ENCODE measurements around the gene GPR32.
"Not testable (repeated sequence)": the region's sequence is repeated elsewhere in the genome, so short reads cannot be mapped to it uniquely, and the experiment has no call there.

GPR32 gene

DNA sequence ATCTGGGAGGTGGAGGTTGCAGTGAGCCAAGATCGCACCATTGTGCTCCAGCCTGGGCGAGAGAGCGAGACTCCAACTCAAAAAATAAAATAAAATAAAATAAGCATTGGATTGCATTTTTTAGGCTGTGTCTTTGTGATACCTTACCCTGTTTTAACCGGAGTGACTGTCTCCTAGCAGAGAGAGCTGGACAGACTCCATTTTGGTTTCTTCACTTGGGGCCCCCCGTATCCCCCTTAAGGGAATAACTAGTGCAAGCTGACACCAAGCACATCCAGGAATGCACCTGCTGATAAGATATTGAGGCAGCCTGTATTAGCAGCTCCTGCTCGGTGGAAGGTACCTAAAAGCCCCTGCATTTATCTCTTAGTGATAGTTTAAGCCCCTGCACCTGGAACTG lies 20.8 kb upstream of the GPR32 start:
- DNase-seq, result no peak

DNA sequence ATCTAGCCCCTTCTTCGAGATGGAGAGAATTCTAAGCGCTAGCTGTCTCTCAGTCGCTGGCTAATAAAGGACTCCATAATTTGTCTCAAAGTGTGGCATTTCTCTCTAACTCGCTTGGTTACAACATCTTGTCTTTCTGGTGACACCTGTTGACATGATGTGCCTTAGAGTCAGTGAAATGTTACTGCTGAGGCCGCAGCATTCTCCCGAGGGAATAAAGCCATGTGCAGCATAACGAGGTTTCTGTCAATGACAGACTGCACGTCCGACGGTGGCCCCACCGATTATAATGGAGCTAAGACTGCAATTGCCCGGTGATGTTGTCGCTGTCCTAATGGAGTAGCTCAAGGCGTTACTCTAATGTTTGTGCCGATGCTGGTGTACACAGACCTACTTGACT lies 20.3 kb upstream of the GPR32 start:
- no peak for DNase-seq

DNA sequence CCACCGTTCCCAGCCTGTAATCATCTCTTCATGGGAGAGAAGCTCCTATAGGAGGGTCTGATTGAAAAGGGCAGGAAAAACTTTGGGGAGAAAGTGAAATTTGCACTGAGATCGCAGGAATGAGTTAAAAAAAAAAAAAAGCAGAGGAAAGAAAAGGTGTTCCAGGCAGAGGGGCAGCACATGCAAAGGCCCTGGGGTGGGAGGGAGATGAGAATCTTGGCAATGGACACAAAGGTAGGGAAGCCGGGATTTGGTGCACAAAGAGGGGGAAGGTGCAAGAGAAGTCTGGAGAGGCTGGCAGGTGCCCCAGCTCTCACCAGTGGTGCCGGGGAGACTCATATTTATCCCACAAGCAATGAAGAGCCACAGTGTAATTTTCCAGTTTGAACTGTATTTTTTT lies 16.4 kb upstream of the GPR32 start:
- no peak for DNase-seq

DNA sequence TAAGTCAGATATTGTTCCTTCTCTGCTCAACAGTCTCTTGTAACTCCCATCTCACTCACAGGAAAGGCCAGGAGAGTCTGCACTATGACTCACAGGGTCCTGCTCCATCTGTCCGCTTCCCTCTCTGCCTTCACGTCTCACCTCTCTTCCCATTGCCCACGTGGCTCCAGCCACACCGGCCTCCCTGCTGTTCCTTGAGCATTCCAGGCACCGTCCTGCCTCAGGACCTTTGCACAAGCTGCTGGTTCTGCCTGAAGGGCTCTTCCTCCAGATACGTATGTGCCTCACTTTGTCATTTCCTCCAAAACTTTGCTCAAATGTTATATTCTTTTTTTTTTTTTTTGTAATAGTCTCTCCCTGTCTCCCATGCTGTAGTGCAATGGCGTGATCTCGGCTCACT lies 14.0 kb upstream of the GPR32 start:
- not testable (repeated sequence) for DNase-seq

DNA sequence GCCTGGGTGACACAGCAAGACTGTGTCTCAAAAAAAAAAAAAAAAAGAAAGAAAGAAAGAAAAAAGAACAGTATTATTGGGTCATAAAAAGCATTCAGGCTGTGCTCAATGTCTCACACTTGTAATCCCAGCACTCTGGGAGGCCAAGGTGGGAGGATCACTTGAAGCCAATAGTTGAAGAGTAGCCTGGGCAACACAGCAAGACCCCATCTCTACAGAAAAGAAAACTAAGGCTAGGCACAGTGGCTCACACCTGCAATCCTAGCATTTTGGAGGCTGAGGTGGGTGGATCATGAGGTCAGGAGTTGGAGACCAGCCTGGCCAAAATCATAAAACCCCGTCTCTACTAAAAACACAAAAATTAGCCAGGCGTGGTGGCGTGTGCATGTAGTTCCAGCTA lies 12.6 kb upstream of the GPR32 start:
- not testable (repeated sequence) for DNase-seq

DNA sequence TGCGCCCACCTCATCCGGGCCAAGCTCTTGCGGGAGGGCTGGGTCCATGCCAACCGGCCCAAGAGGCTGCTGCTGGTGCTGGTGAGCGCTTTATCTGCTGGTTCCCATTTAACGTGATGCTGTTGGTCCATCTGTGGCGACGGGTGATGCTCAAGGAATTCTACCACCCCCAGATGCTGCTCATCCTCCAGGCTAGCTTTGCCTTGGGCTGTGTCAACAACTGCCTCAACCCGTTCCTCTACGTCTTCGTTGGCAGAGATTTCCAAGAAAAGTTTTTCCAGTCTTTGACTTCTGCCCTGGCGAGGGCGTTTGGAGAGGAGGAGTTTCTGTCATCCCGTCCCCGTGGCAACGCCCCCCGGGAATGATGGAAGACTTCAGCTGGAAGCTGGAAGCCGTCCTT lies 11.2 kb upstream of the GPR32 start:
- not testable (repeated sequence) for DNase-seq

DNA sequence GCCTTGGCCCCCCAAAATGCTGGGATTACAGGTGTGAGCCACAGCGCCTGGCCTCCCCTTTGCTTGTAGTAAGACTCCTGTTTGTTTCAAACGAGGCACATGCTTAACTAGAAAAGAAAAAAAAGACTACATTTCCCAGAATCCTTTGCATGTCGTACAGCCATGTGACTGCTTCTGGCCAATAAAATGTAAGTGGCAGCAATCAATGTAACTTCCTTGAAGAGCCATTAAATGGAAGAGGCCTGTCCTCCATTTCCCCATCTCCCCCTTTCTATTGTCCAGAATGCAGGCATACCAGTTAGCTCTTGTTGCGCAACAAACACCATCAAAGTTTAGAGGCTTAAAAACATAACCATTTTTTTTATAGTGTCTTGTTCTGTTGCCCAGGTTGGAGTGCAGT lies 10.4 kb upstream of the GPR32 start:
- peak in 1 of 2 experiments; percentile 47 for DNase-seq

DNA sequence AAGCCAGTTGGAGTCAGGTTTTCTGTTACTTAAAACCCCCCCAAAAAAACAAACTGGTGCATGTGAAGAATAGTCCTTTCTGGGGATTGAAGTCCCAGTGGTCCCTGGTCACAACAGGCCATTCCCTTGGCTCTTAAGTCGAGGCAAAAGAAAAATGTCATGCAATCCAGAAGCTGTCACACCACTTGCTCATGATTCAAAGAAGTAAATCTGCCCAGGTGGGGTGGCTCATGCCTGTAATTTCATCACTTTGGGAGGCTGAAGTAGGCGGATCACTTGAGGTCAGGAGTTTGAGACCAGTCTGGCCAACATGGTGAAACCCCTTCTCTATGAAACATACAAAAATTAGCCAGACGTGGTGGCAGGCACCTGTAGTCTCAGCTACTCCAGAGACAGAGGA lies 8.8 kb upstream of the GPR32 start:
- not testable (repeated sequence) for DNase-seq

DNA sequence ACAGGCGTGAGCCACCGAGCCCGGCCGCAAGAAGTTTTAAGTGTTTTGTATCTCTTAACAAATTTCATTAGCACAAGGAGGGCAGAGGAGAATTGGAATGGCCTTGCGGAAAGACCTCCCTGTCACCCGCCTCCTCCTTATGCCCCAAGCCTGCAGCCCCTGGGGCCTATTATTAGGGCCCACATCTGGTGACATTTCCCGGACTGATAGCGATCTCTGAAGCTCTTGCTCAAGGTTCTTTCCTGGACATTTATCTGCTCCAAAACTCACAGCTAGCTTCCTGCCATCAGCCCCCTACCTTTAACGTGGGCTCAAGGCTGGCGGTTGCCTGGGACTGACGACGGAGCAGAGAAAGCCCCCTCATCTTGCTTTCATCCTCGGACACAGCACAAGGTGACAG lies 6.7 kb upstream of the GPR32 start:
- DNase-seq, result not testable (repeated sequence)

DNA sequence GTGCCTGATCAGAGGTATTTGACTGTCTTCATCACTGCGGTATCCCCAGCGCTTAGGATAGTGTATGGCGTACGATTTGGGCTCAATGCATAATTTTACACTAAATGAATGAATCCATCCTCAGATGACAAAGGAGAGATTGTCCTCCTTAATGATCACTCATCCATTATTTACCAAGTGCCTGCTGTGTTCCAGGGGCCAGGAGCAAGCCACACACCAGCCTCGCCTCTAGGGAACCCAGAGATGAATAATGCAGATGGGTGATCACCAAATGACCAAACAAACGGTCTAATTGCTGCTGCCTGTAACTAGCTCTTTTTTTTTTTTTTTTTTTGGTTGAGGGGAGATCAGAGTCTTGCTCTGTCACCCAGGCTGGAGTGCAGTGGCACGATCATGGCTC lies 5.9 kb upstream of the GPR32 start:
- DNase-seq, result no peak

DNA sequence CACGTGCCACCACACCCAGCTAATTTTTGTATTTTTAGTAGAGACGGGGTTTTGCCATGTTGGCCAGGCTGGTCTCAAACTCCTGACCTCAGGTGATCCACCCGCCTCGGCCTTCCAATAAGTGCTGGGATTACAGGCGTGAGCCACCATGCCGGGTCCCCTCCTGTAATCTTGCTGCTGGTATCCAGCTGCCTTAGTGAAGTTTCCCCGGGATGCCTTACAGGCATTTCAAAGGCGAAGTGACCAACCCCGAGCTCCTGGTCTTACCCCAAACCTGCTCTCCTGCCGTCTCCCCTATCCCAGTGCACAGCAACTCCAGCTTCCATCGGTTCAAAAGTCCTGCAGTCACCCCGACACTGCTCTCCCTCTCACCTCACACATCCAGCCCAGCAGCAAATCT lies 3.5 kb upstream of the GPR32 start:
- DNase-seq, result not testable (repeated sequence)

DNA sequence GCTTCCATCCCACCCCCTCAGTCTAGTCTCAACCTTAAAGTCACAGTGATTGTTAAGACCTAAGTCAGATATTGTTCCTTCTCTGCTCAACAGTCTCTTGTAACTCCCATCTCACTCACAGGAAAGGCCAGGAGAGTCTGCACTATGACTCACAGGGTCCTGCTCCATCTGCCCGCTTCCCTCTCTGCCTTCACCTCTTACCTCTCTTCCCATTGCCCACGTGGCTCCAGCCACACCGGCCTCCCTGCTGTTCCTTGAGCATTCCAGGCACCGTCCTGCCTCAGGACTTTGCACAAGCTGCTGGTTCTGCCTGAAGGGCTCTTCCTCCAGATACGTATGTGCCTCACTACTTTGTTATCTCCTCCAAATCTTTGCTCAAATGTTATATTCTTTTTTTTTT lies 3.0 kb upstream of the GPR32 start:
- peak in 1 of 2 experiments; percentile 20 for DNase-seq

DNA sequence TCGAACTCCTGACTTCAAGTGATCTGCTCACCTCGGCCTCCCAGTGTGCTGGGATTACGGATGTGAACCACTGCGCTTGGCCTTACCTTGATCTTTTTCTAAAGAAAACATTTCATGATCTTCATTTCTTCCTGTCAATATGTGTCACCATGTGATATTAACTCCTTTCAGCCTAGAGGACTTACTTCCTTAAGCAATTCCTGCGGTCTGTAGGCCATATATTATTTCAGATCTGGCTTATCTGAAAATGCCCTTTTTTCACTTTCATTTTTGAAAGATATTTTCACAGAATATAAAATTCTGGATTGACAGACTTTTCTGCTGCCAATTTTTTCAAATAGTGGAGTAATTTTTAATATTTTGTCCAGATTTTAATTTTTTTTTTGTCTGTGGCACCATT lies 2.0 kb upstream of the GPR32 start:
- DNase-seq, result no peak

DNA sequence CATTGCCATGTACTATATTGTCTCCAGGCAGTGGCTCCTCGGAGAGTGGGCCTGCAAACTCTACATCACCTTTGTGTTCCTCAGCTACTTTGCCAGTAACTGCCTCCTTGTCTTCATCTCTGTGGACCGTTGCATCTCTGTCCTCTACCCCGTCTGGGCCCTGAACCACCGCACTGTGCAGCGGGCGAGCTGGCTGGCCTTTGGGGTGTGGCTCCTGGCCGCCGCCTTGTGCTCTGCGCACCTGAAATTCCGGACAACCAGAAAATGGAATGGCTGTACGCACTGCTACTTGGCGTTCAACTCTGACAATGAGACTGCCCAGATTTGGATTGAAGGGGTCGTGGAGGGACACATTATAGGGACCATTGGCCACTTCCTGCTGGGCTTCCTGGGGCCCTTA lies 624 bp downstream of the GPR32 start:
- DNase-seq, result no peak

DNA sequence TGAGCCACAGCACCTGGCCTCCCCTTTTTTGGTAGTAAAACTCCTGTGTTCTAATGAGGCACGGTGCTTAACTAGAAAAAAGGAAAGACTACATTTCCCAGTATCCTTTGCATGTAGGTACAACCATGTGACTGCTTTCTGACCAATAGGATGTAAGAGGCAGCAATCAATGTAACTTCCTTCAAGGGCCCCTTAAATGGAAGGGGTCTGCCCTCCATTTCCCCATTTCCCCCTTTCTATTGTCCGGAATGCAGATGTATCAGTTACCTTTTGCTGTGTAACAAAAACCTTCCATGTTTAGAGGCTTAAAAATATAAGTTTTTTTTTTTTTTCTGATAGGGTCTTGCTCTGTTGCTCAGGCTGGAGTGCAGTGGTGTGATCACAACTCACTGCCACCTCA lies 2.2 kb downstream of the GPR32 start:
- DNase-seq, result peak in 1 of 2 experiments; percentile 26

DNA sequence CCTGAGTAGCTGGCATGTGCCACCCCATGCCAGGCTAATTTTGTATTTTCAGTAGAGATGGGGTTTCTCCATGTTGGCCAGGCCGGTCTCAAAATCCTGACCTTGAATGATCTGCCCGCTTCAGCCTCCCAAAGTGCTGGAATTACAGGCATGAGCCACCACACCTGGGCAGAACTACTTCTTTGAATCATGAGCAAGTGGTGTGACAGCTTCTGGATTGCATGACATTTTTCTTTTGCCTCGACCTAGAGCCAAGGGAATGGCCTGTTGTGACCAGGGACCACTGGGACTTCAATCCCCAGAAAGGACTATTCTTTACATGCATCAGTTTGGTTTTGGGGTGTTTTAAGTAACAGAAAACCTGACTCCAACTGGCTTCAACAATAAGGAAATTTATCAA lies 2.6 kb downstream of the GPR32 start:
- DNase-seq, result not testable (repeated sequence)

DNA sequence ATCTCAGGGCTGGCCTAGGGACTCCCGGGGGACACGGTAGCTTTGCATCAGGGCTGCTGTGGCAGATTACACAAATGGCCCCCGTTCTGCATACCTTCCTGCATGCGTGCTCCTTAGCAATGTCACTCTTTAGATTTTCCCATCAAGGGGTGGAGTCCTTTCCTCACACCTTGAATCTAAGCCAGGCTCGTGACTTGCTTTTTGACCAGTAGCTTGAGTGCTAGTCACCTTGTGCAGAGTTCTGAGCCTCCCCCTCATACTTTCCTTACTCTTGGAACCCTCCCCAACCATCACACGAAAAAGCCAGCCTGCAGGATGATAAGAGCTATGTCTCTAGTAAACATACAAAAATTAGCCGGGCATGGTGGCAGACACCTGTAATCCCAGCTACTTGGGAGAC lies 3.2 kb downstream of the GPR32 start:
- DNase-seq, result not testable (repeated sequence)

DNA sequence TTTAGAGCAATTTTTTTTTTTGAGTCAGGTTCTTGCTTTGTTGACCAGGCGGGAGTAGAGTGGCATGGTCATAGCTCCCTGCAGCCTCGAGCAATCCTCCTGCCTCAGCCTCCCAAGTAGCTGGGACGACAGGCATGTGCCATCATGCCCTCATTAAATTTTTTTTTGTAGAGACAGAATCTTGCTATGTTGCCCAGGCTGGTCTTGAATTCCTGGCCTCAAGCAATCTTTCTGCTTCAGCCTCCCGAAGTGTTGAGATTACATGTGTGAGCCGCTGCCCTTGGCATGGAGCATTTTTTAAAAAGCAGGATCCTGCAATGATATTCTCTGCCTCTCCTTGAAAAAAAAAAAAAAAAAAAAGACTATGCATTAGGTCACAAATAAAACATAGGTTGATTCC lies 5.9 kb downstream of the GPR32 start:
- DNase-seq, result no peak

DNA sequence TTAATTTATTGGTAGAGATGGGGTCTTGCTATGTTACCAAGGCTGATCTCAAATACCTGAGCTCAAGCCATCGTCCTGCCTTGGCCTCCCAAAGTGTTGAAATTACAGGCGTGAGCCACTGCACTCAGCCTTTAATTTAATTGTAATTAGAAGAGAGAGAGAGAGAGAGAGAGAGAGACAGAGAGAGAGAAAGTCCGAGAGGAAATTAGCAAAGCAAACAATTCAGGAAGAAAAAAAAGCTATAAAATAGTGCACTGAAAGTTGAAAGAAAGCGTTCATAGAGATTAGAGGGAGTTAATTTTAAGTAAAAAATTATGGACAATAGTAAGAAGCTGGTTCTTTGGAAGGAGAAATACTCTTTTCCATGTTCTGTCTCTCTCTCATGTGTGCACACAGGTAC lies 7.0 kb downstream of the GPR32 start:
- DNase-seq, result no peak

DNA sequence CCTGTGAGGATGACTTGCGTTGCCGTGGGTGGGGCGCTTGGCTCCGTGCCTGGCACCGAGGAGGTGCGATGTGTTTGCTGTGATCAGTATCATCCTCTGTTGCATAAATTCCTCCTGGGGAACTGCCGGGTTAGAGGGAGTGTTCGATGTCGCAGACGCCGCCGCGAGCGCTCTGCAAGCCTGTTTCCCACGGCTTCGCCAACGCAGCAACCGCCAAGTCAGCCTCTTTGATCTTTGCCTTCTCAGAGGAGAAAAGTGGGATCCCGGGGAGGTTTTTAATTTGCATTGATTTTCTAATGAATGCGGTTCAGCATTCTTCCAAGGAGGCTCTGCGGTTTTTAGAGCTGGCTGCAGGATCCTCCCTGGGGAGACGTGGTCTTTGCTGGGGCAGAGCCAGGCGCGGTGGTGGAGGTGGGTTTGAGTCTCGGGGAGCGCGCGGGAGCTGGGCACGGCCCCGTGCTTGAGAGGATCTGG lies 7.6 kb downstream of the GPR32 start:
- DNase-seq, result no peak

DNA sequence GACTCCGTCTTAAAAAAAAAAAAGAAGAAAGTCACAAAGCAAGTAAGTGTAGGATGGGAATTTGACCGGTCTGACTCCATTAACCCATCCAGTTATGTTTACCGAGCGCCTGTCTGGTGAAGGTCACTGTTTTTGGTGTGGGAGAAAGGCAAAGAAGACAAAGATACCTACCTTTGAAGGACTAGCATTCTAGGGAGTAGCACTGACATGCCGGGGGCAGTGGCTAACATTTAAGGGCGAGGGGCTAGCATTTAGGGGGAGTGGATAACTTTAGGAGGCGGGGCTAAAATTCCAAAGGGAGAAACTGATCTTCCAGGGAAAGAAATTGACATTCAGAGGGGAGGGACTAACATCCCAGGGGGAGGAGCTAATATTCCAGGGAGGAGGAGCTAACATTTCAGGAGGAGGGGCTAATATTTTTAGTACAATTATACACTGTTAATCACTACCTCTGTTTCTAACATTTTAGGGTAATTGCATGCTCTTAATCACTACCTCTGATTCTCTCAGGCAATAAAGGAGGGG lies 8.7 kb downstream of the GPR32 start:
- DNase-seq, result no peak

DNA sequence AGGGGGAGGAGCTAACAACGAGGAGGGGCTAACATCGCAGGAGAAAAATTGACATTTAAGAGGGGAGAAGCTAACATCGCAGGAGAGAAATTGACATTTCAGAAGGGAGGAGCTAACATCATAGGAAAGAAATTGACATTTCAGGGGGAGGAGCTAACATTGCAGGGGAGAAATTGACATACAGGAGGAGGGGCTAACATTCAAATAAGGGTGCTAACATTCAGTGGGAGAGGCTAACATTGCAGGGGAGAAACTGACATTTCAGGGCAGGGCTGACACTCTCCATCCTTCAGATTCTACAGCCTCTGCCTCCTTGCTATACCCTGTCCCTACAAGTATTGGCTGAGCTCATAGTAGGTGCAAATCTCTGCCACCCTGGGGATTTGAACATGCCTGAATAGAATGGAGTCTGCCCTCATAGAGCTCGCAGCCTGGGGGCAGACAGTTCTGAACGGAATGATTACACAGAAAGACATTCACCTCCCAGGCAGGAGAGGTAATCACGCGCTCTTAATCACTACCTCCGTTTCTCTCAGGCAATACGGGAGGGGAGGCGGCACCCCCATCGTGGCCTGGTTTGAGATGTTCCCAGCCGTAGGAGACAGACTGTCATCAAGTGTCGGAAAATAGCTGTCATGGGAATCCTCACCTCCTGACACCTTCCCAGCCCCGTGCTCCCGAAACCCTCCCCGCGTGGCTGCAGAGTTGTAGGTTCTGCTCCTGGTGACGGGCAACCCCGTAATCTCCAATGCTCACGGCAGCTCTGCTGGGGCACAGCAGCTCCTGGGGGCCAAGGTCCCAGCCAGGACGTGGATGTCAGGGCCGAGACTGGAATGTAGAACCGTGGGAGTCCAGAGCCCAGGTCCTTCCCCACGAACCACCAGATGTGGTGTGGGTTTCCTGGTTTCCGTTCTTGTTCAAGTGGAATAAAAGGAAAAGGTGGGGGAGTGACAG lies 9.5 kb downstream of the GPR32 start:
- DNase-seq, result no peak

DNA sequence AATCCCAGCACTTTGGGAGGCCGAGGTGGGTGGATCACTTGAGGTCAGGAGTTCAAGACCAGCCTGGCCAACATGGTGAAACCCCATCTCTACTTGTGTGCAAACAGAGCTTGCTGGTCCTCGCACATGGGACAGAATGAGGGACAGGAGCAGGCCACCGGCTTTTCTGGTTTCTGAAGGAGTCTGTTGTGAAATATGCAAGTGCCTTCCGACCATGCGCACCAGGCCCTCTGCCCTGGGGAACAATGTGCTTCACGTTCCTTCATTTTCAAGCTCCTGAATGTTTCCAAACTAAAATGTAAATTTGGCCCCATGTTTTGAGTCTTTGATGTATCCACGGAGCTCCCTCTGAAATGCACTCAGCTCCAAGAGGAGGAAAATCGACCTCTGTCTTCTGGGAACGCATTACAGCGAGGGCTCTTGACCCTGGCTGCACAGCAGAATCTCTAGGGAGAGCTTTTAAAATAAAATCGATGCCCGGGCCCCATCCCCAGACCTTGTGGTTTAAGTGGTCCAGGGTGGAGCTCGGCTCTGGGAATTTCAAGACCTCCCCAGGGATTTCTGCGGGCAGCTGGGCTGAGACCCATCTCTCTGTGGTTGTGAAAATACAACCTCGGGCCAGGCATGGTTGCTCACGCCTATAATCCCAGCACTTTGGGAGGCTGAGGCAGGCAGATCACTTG lies 10.6 kb downstream of the GPR32 start:
- no peak for DNase-seq

DNA sequence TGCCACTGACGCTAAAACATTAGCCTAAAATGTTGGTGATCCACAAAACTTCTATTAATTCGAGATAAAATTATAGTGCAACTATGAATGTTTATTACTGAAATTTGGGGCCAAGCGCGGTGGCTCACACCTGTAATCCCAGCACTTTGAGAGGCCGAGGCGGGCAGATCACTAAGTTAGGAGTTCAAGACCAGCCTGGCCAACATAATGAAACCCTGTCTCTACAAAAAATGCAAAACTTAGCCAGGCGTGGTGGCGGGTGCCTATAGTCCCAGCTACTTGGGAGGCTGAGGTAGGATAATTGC lies 13.5 kb downstream of the GPR32 start:
- DNase-seq, result not testable (repeated sequence)
